Fibroblast of gingiva (primary cell): ENCODE results near the gene ABHD2.
A peak's percentile ranks its signal among the peaks of the same experiment; 100 is the strongest.
"Not testable (repeated sequence)": the region's sequence is repeated elsewhere in the genome, so short reads cannot be mapped to it uniquely, and the experiment has no call there.

Source experiments
- DNase-seq: peaks from one replicate; pipeline ENCODE4 v3.0.0-alpha.2; 2011; ENCODE audit warnings: low read depth

ABHD2 gene

GRCh38 chr15:89099968-89100367 lies 11.7 kb downstream of the ABHD2 start:
- no peak for DNase-seq

GRCh38 chr15:89101302-89102193 lies 13.3 kb downstream of the ABHD2 start:
- DNase-seq: peak; percentile 90

GRCh38 chr15:89103481-89104171 lies 15.4 kb downstream of the ABHD2 start:
- DNase-seq: no peak

GRCh38 chr15:89104172-89104564 lies 15.9 kb downstream of the ABHD2 start:
- peak; percentile 87 for DNase-seq

DNA sequence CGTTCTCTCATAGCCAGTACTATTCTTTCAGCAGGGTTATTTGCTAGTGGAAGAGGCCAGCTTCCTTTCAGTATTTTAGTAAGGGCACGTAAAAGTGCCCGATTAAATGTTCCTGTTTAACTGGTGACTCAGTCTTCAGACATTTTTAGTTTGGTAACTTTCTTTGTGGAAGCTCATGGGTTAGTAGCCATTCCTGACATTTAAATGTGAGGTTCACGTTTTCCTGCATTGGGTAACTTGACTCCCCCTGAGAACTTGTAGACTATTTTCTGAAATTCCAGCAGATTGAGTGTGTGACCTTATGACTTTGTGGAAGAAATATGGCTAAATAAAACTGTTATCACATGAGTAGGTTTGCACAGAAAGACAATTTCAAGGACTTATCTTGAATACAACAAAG lies 16.9 kb downstream of the ABHD2 start:
- peak; percentile 93 for DNase-seq

DNA sequence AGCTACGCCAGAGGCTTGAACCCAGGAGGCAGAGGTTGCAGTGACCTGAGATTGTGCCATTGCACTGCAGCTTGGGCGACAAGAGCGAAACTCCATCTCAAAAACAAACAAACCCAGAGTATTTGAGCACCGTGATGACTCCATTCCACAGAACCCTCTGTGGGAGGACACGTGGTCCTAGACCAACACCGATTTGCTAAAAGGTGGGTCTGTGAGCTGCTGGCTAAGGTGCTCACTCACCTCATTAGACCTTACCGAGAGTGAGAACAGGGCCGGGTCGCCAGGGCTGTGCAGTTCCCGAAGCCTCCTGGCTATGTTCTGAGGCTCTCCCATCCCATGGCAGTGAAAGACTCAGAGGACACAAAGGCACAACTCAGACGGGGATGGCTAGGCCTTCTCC lies 17.9 kb downstream of the ABHD2 start:
- DNase-seq: no peak

GRCh38 chr15:89107984-89108383 lies 19.7 kb downstream of the ABHD2 start:
- DNase-seq: no peak

GRCh38 chr15:89108835-89109234 lies 20.6 kb downstream of the ABHD2 start:
- DNase-seq: no peak

- DNase-seq: no peak
These were observed 21.0 kb downstream of the ABHD2 start for GRCh38 chr15:89109238-89109637.

GRCh38 chr15:89110060-89110459 lies 21.8 kb downstream of the ABHD2 start:
- no peak for DNase-seq

GRCh38 chr15:89111352-89111751 lies 23.1 kb downstream of the ABHD2 start:
- no peak for DNase-seq

DNA sequence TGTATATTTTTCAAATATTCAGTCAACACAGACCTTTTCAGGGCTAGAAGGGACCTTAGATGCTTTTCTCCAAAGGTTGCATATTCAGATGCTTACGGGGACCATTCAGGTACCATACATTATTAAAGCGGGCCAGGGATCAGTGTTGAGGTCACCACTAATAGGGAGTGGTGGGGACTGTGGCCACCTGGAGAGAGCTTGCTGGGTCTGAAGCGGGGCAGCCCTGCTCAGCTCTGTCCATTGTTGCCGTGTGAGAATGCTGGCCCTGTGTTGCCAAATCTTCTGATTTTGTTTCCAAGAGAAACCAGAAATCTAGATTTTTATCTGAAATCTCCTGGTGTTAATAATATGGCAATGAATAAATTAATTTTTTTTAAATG lies 23.7 kb downstream of the ABHD2 start:
- DNase-seq: no peak

DNA sequence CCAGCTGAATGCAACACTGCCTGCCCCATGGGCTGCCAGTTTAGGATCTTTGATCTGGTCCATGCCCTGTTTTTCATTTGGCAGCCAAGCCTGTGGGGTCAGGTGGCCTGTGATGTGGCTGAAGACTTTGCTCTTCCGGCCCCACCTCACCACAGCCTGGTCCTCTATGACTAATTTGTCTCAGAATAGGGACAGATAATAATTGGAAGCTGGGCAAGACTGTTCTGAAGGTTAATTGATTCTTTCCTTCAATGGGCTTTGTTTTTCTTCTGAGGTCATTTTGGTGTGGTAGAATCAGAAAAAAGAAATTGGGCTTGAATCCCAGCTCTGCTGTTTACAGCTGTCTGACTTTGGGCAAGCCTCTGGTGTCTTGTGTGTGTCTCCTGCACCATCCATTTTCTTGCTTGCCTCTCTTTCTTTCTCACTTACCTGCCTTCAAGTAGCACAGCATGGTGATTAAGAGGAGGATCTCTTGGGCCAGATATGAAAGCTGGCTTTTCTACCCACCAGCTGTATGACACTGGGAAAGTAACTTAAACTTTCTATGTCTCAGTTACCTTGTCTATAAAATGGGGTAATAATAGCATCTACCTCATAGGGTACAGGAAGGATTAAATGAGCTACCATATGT lies 24.2 kb downstream of the ABHD2 start:
- DNase-seq: peak; percentile 36

DNA sequence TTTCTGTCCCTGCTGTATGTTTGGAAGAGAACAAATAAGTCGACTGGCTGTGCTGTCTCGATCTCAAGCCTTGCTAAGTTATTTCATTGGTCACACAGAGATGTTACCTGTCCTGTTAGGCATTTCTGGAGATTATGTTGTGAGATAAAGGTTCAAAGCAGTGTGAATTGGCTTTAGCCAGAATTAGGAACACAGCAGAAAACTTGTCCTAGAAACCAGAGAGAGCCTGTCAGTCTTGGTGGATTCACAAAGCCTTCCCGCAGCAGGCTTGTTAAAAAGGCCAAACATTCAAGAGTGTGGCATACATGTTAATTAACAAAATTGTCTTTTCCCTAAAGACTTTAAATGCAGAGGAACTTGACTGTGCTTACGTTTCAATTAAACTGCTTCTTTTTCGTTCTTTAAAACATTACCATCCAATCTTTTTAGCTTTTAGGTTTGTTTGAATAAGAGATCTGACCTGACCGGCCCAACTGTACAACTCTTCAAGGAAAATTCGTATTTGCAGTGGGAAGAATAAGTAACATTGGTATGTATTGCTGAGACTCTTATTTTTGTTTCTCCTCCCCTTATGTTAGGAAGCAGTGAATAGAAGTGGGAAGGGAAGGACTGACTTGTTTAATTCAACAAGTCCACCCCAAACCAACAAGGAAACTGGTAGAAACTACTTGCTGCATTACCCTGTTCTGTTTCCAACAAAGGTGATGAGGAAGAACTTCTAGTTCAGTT lies 25.2 kb downstream of the ABHD2 start:
- DNase-seq: no peak

DNA sequence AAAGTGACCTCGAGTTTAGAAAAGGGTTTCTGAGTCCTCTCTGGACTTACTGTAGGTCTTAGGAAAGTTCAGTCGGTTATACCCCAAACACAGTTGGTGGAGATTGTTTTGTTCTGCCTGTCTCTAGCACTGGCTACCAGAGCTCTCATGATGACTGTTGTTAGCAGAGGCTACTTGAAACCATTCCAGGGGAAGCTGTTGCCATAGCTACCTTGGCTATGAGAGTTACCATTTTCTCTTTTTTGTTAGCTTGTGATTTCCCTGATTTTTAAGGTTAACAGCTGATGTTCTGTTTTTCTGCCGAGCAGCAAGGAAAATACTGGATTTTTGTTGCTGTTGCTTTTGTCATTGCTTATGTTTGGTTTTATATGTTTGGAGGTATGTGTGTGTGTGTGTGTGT lies 26.7 kb downstream of the ABHD2 start:
- DNase-seq: peak; percentile 37

GRCh38 chr15:89115547-89115946 lies 27.3 kb downstream of the ABHD2 start:
- DNase-seq: no peak

- no peak for DNase-seq
These were observed 28.1 kb downstream of the ABHD2 start for GRCh38 chr15:89116404-89116803.

DNA sequence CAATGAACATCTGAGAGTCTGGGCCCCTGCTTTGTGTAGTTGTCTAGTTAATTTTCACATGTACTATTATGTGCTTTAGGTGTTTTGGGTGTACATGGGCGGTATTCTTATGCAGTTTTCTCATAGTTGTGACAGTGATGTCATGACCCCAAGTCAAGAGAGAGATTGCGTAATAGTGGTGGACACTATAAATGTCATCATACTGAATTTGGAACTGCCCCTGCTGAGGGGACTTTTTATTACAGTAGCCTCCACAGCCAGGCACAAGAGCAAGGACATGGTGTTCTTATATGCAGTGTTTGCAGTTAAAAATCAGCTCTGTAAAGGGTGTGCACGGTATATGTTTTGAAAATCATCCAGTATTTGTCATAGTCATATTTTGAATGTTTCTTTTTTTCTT lies 29.5 kb downstream of the ABHD2 start:
- DNase-seq: no peak

- DNase-seq: no peak
These were observed 30.3 kb downstream of the ABHD2 start for GRCh38 chr15:89118481-89118989.

- DNase-seq: peak; percentile 71
These were observed 31.5 kb downstream of the ABHD2 start for GRCh38 chr15:89119489-89120478.

DNA sequence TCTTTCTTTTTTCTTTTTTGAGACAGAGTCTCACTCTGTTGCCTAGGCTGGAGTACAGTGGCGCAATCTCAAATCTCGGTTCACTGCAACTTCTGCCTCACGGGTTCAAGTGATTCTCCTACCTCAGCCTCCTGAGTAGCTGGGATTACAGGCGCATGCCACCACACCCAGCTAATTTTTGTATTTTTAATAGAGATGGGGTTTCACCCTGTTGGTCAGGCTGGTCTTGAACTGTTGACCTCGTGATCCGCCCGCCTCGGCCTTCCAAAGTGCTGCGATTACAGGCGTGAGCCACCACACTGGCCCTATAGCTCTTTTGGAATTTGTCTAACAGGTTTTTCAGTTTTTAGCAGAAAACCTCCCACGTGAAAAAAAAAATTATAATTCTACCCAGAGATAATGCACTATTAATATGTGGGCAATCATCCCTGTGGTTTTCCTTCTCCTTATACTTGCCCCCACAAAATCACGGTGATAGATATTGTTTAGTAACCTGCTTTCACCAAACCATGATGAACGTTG lies 32.3 kb downstream of the ABHD2 start:
- not testable (repeated sequence) for DNase-seq
